ENCODE data around the gene SPAG9.

SPAG9 gene

GRCh38 chr17:51032850-51033249, 87.8 kb downstream of the SPAG9 start:
- H2AFZ ChIP-seq (ENCODE audit: low read length): no peak overlapping the region
- no CpG with 5 or more reads among the region's 4 CpGs for WGBS, 2 donors (ENCODE audit: extremely low coverage in 2 of 2, insufficient read length in 2 of 2, insufficient replicate concordance in 1 of 2)
- no peak overlapping the region for H2BK12ac ChIP-seq (ENCODE audit: low read length)
- no peak overlapping the region for H3K4me2 ChIP-seq (ENCODE audit: insufficient read depth, low read length, poor library complexity, severe bottlenecking)
- no peak overlapping the region for H2BK15ac ChIP-seq (ENCODE audit: low read length)
- H3K9ac ChIP-seq (ENCODE audit: low read depth, low read length, poor library complexity): no peak overlapping the region
- no peak overlapping the region for H3K23ac ChIP-seq (ENCODE audit: low read depth, low read length, poor library complexity)
- H4K8ac ChIP-seq (ENCODE audit: low read depth, low read length): no peak overlapping the region
- no peak for DNase-seq (ENCODE audit: low spot score)
- no peak overlapping the region for H2BK5ac ChIP-seq (ENCODE audit: low read length)
- H3K4me3 ChIP-seq (ENCODE audit: low read length in 2 of 2): no peak overlapping the region
- H3K14ac ChIP-seq (ENCODE audit: low read length): no peak overlapping the region
- H4K91ac ChIP-seq (ENCODE audit: low read depth, low read length, poor library complexity): no peak overlapping the region
- H3K4me1 ChIP-seq (ENCODE audit: control insufficient read depth in 2 of 2, insufficient read depth in 1 of 2, low read depth in 1 of 2, low read length in 2 of 2): peaks cover 12 to 21% of the 10 kb centered on the region in 2 donors
- H3K36me3 ChIP-seq (replicated peaks in 1 of 2; ENCODE audit: control insufficient read depth in 2 of 2, insufficient read depth in 2 of 2, low read length in 2 of 2): peaks cover 0 to 87% of the 10 kb centered on the region in 2 donors
- no peak overlapping the region for H3K18ac ChIP-seq (ENCODE audit: low read length)
- H2AK5ac ChIP-seq (ENCODE audit: low read depth, low read length): no peak overlapping the region
- no peak overlapping the region for H3K4ac ChIP-seq (ENCODE audit: low read length)
- no peaks in the 10 kb centered on the region for H3K79me1 ChIP-seq (ENCODE audit: low read depth, low read length)
- H3K27me3 ChIP-seq (ENCODE audit: control insufficient read depth in 3 of 3, insufficient read depth in 3 of 3, low read depth in 1 of 3, low read length in 3 of 3): no peaks in the 10 kb centered on the region
- H3K27ac ChIP-seq (replicated peaks; ENCODE audit: low read length): no peak overlapping the region
- H3K9me3 ChIP-seq (replicated peaks in 1 of 2; ENCODE audit: control insufficient read depth in 2 of 2, insufficient read depth in 1 of 2, low read depth in 1 of 2, low read length in 2 of 2): no peaks in the 10 kb centered on the region
- H2BK120ac ChIP-seq (ENCODE audit: low read depth, low read length): no peak overlapping the region

GRCh38 chr17:51029568-51030463, 90.9 kb downstream of the SPAG9 start:
- Histone ChIP-seq H3K36me3 (replicated peaks in 1 of 2; ENCODE audit: control insufficient read depth in 2 of 2, insufficient read depth in 2 of 2, low read length in 2 of 2) (peaks cover 0 to 76% of the 10 kb centered on the region in 2 donors), H3K27me3 (ENCODE audit: control insufficient read depth in 3 of 3, insufficient read depth in 3 of 3, low read depth in 1 of 3, low read length in 3 of 3) (no peaks in the 10 kb centered on the region), H2BK15ac (ENCODE audit: low read length) (no peak overlapping the region), H2AFZ (ENCODE audit: low read length) (no peak overlapping the region), H3K4ac (ENCODE audit: low read length) (no peak overlapping the region), H4K8ac (ENCODE audit: low read depth, low read length) (no peak overlapping the region), H3K9me3 (replicated peaks in 1 of 2; ENCODE audit: control insufficient read depth in 2 of 2, insufficient read depth in 1 of 2, low read depth in 1 of 2, low read length in 2 of 2) (no peaks in the 10 kb centered on the region), H3K4me3 (ENCODE audit: low read length in 2 of 2) (no peak overlapping the region), H3K18ac (ENCODE audit: low read length) (no peak overlapping the region), H2BK12ac (ENCODE audit: low read length) (no peak overlapping the region), H3K4me1 (ENCODE audit: control insufficient read depth in 2 of 2, insufficient read depth in 1 of 2, low read depth in 1 of 2, low read length in 2 of 2) (peaks cover under 1% of the 10 kb centered on the region in 2 donors), H3K4me2 (ENCODE audit: insufficient read depth, low read length, poor library complexity, severe bottlenecking) (no peak overlapping the region), H3K79me1 (ENCODE audit: low read depth, low read length) (no peaks in the 10 kb centered on the region), H2BK5ac (ENCODE audit: low read length) (no peak overlapping the region), H3K9ac (ENCODE audit: low read depth, low read length, poor library complexity) (no peak overlapping the region), H3K23ac (ENCODE audit: low read depth, low read length, poor library complexity) (no peak overlapping the region), H4K91ac (ENCODE audit: low read depth, low read length, poor library complexity) (no peak overlapping the region), H2BK120ac (ENCODE audit: low read depth, low read length) (no peak overlapping the region), H2AK5ac (ENCODE audit: low read depth, low read length) (no peak overlapping the region), H3K27ac (replicated peaks; ENCODE audit: low read length) (no peak overlapping the region), H3K14ac (ENCODE audit: low read length) (no peak overlapping the region)
- no peak for DNase-seq (ENCODE audit: low spot score)
- WGBS, 2 donors (ENCODE audit: extremely low coverage in 2 of 2, insufficient read length in 2 of 2, insufficient replicate concordance in 1 of 2): no CpG with 5 or more reads among the region's 3 CpGs

GRCh38 chr17:51029142-51029541, 91.5 kb downstream of the SPAG9 start:
- Histone ChIP-seq H4K91ac (ENCODE audit: low read depth, low read length, poor library complexity) (no peak overlapping the region), H3K14ac (ENCODE audit: low read length) (no peak overlapping the region), H3K4me2 (ENCODE audit: insufficient read depth, low read length, poor library complexity, severe bottlenecking) (no peak overlapping the region), H3K4me1 (ENCODE audit: control insufficient read depth in 2 of 2, insufficient read depth in 1 of 2, low read depth in 1 of 2, low read length in 2 of 2) (no peaks in the 10 kb centered on the region), H3K27me3 (ENCODE audit: control insufficient read depth in 3 of 3, insufficient read depth in 3 of 3, low read depth in 1 of 3, low read length in 3 of 3) (no peaks in the 10 kb centered on the region), H3K4ac (ENCODE audit: low read length) (no peak overlapping the region), H3K23ac (ENCODE audit: low read depth, low read length, poor library complexity) (no peak overlapping the region), H2BK15ac (ENCODE audit: low read length) (no peak overlapping the region), H3K18ac (ENCODE audit: low read length) (no peak overlapping the region), H2BK120ac (ENCODE audit: low read depth, low read length) (no peak overlapping the region), H3K27ac (replicated peaks; ENCODE audit: low read length) (no peak overlapping the region), H2AFZ (ENCODE audit: low read length) (no peak overlapping the region), H3K36me3 (replicated peaks in 1 of 2; ENCODE audit: control insufficient read depth in 2 of 2, insufficient read depth in 2 of 2, low read length in 2 of 2) (peaks cover 0 to 74% of the 10 kb centered on the region in 2 donors), H3K4me3 (ENCODE audit: low read length in 2 of 2) (no peak overlapping the region), H4K8ac (ENCODE audit: low read depth, low read length) (no peak overlapping the region), H3K79me1 (ENCODE audit: low read depth, low read length) (no peaks in the 10 kb centered on the region), H2BK12ac (ENCODE audit: low read length) (no peak overlapping the region), H3K9me3 (replicated peaks in 1 of 2; ENCODE audit: control insufficient read depth in 2 of 2, insufficient read depth in 1 of 2, low read depth in 1 of 2, low read length in 2 of 2) (no peaks in the 10 kb centered on the region), H2BK5ac (ENCODE audit: low read length) (no peak overlapping the region), H2AK5ac (ENCODE audit: low read depth, low read length) (no peak overlapping the region), H3K9ac (ENCODE audit: low read depth, low read length, poor library complexity) (no peak overlapping the region)
- no peak for DNase-seq (ENCODE audit: low spot score)
- no CpG with 5 or more reads among the region's 1 CpG for WGBS, 2 donors (ENCODE audit: extremely low coverage in 2 of 2, insufficient read length in 2 of 2, insufficient replicate concordance in 1 of 2)

- no peak overlapping the region for H2AK5ac ChIP-seq (ENCODE audit: low read depth, low read length)
- no peaks in the 10 kb centered on the region for H3K9me3 ChIP-seq (replicated peaks in 1 of 2; ENCODE audit: control insufficient read depth in 2 of 2, insufficient read depth in 1 of 2, low read depth in 1 of 2, low read length in 2 of 2)
- no CpG with 5 or more reads among the region's 1 CpG for WGBS, 2 donors (ENCODE audit: extremely low coverage in 2 of 2, insufficient read length in 2 of 2, insufficient replicate concordance in 1 of 2)
- no peak overlapping the region for H3K14ac ChIP-seq (ENCODE audit: low read length)
- H3K23ac ChIP-seq (ENCODE audit: low read depth, low read length, poor library complexity): no peak overlapping the region
- H3K36me3 ChIP-seq (replicated peaks in 1 of 2; ENCODE audit: control insufficient read depth in 2 of 2, insufficient read depth in 2 of 2, low read length in 2 of 2): peaks cover 0 to 66% of the 10 kb centered on the region in 2 donors
- no peaks in the 10 kb centered on the region for H3K4me1 ChIP-seq (ENCODE audit: control insufficient read depth in 2 of 2, insufficient read depth in 1 of 2, low read depth in 1 of 2, low read length in 2 of 2)
- no peak overlapping the region for H2BK120ac ChIP-seq (ENCODE audit: low read depth, low read length)
- no peak overlapping the region for H2BK12ac ChIP-seq (ENCODE audit: low read length)
- no peaks in the 10 kb centered on the region for H3K27me3 ChIP-seq (ENCODE audit: control insufficient read depth in 3 of 3, insufficient read depth in 3 of 3, low read depth in 1 of 3, low read length in 3 of 3)
- no peak overlapping the region for H3K27ac ChIP-seq (replicated peaks; ENCODE audit: low read length)
- H3K79me1 ChIP-seq (ENCODE audit: low read depth, low read length): no peaks in the 10 kb centered on the region
- H3K18ac ChIP-seq (ENCODE audit: low read length): no peak overlapping the region
- no peak overlapping the region for H3K9ac ChIP-seq (ENCODE audit: low read depth, low read length, poor library complexity)
- H2BK15ac ChIP-seq (ENCODE audit: low read length): no peak overlapping the region
- no peak overlapping the region for H2AFZ ChIP-seq (ENCODE audit: low read length)
- no peak overlapping the region for H4K8ac ChIP-seq (ENCODE audit: low read depth, low read length)
- no peak overlapping the region for H3K4me3 ChIP-seq (ENCODE audit: low read length in 2 of 2)
- no peak for DNase-seq (ENCODE audit: low spot score)
- H3K4me2 ChIP-seq (ENCODE audit: insufficient read depth, low read length, poor library complexity, severe bottlenecking): no peak overlapping the region
- no peak overlapping the region for H4K91ac ChIP-seq (ENCODE audit: low read depth, low read length, poor library complexity)
- no peak overlapping the region for H2BK5ac ChIP-seq (ENCODE audit: low read length)
- no peak overlapping the region for H3K4ac ChIP-seq (ENCODE audit: low read length)
Observed at GRCh38 chr17:51028176-51028863, 92.3 kb downstream of the SPAG9 start.
